ENCODE results near the gene DDX4.

The DDX4 gene

GRCh38 chr5:55829956-55830355 is 92.1 kb downstream of the DDX4 start:
- no peak for DNase-seq

GRCh38 chr5:55832446-55832845 is 94.6 kb downstream of the DDX4 start:
- no peak for DNase-seq

GRCh38 chr5:55836191-55836590 is 98.3 kb downstream of the DDX4 start:
- DNase-seq: no peak

GRCh38 chr5:55841976-55842375 is 104.1 kb downstream of the DDX4 start:
- DNase-seq: no peak

DNA sequence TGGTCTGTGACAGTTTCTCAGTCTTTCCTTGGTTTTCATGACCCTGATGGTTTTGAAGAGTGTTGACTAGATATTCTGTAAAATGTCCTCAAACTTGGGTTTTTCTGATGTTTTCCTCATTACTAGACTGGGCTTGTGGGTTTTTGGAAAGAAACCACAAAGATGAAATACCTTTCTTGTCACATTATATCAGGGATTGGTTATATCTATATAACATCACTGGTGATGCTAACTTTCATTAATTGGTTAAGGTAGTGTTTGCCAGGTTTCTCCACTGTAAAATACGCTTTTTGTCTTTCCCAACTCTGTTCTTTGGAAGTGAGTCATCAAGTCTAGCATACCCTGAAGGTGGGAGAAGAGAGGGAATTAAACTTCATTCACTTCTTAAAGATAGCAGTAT is 110.0 kb downstream of the DDX4 start:
- DNase-seq: no peak

DNA sequence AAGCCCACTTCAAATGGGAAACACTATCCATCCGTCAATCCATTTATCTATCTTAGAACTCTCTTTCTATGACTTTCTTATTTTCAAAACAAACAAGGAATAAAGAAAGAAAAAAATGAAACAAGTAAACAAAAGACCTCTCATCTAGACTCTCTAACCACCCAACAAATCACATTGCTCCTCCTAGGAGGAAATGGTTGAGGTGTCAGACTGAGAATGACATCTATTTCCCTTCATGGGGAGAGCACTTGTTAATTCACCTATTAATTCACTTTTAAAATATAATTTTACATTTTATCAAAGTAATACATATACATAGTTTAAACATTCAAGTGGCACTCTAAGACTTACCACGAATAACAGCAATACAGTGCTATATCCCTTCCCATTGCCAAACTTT is 110.9 kb downstream of the DDX4 start:
- DNase-seq: no peak

GRCh38 chr5:55850839-55851674 is 113.2 kb downstream of the DDX4 start, which contains the start of gene IL31RA:
Gene IL31RA (plus strand): TSS chr5:55851357. CDS start chr5:55851571, 214 bp downstream.
- no peak for DNase-seq

DNA sequence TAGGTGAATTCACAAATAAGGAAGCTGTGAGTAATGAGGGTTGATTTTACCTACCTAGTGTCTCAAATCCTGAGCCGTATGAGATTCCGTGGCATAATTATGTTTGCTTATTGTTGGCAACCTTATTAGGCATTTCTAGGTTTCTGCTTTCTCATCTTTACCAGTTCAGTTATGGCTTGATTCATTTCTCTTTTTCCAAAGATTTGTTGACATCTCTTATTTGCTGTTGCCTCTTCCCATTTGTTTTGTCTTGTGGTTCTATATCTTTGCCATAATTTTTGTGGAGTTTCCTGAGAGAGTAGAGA is 113.8 kb downstream of the DDX4 start:
- no peak for DNase-seq

DNA sequence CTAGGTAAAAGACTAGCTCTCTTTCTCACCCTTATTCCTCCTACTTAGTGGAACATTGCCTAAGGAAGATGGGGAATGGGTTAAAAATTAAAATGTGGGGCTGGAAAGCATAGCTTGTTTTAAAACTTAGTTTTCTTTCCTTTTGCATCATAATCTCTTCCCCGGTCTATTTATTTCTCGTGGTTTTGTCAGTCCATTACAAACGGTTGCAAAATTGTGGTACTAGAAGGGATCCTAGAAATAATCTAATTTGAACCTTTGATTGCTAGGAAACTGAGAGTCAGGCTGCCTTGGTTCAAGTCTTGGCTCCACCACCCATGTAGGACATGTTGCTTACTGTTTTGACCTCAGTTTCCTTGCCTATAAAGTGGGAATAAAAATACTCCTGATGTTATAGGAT is 114.6 kb downstream of the DDX4 start:
- DNase-seq: no peak

DNA sequence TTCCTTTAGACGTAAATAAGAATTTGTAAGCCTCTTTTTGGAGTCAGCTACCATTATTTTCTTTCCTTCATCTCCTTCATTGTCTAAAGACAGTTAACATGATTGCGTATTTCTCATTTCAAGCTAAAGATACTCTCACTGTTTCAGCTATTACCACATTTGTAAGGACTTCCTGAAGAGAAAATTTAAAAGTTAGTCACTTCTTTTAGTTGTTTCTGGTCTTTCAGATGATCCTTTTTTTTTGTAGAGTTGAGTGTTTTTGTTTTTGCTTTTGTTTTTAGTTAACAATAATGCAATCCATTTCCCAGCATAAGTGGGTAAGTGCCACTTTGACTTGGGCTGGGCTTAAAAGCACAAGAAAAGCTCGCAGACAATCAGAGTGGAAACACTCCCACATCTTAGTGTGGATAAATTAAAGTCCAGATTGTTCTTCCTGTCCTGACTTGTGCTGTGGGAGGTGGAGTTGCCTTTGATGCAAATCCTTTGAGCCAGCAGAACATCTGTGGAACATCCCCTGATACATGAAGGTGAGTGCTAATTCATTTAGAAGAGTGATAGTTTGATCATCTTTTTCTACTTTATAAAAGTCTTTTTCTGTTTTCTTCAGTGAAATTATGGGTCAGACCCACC is 115.3 kb downstream of the DDX4 start:
- DNase-seq: no peak

GRCh38 chr5:55853818-55854217 is 116.0 kb downstream of the DDX4 start:
- no peak for DNase-seq

DNA sequence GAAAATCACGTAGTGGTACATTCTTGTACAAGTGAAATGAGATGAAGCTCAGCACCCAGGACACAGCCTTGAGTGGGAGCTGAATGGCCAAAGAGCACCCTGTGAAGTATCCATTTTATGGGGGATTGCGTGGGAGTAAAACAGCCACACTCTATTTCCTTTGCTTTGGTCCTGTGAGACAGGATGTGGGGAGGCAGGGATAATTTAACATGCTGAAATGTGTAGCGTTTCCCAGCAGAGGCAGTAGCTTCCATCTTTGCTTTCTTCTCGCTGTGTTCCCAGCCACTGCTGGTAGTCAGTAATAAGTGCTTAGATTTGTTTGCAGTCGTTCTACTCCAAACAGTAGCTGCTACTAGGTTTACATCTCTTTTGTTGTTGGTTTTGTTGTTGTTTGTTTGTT is 117.6 kb downstream of the DDX4 start:
- no peak for DNase-seq

DNA sequence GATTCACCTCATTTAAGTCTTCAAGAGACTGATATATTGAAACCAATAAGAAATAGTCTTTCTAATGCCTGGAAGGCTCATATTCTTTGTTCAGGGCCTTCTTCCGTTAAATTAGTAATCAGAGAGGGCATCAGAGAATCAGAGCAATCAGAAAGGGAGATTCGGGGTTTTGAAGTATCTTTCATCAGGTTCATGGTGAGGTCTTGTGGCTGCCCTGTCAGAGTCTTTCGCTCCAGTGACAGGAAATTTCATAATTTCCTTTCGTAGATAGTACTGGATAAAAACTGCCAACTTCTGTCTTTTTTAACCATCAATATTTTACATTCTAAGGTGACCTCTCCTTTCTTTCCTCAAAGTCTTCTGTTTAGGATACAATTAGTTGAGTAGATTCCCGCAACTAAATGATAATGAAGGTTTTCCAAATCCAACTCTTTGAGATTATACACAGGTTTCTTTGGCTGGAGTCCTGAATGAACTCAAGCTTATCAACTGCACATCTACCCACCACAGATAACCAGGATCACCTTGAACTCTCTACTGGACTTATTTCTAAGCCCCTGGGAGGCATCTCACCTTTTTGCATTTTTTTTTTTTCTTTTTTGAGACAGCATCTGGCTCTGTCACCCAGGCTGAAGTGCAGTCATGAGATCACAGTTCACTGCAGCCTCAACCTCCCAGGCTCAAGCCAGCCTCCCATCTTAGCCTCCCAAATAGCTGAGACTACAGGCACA is 118.8 kb downstream of the DDX4 start:
- no peak for DNase-seq

- DNase-seq: no peak
These were observed 119.4 kb downstream of the DDX4 start for GRCh38 chr5:55857247-55857640.

DNA sequence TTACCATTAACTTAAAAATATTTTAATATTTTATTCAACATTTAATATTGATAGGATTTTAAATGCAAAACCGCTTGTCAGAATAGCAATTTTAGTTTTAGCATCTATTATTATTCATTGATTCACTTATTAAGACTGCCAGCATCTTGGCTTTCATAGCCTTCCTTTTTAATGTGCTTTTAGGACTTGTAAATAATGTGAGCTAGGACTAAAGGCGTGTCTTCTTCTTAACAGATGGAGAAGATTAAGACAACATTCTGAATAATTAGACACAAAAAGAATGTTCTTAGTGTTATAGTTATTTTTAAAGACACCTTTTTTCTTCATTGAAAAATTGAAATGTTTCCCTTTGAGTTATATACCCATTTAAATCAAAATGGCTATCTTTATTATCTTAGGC is 120.2 kb downstream of the DDX4 start:
- DNase-seq: no peak

DNA sequence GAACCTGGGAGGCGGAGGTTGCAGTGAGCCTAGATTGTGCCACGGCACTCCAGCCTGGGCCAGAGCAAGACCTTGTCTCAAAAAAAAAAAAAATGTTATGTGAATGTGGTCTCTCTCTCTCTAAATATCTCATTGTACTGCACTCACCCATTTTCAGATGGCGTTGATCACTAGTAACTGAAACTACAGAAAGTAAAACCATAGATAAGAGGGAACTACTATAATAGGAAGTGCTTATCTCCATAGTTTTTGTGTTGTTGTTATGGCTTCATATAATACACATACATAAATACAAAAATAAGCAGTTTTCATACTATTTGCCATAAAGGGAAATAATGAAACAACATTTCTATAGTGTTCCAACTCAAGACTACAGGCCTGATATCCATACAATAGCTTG is 122.4 kb downstream of the DDX4 start:
- no peak for DNase-seq

- no peak for DNase-seq
These were observed 122.8 kb downstream of the DDX4 start for GRCh38 chr5:55860709-55861108.

GRCh38 chr5:55864606-55865541 is 127.0 kb downstream of the DDX4 start:
- DNase-seq: no peak

GRCh38 chr5:55865831-55866230 is 128.0 kb downstream of the DDX4 start:
- no peak for DNase-seq

DNA sequence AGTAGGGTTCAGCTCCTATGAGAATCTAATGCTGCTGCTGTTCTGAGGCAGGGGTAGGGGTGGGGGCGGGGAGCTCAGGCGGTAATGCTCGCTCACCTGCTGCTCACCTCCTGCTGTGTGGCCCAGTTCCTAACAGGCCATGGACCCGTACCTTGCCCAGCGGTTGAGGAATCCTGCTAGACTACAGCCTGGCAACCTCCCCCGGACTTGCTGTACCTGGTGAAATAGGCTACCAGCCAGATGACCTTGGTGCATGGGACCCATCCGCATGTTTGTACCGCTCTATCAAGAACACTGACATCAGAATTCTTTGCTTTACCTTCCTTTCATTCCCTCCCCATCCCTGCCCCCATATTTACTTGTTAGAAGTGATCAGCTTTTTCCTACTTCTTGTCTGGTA is 128.6 kb downstream of the DDX4 start:
- DNase-seq: no peak

Data from activated T-cell treated with anti-CD3 and anti-CD28 coated beads, Interleukin-2, amount 50 U/mL, for 1 hour (primary cell).